Measurements from ENCODE around the gene SELENOO.

Gene SELENOO

GRCh38 chr22:50256258-50256862, 55.5 kb downstream of the SELENOO start:
- no peak for DNase-seq

- DNase-seq: no peak
These were observed 56.2 kb downstream of the SELENOO start for GRCh38 chr22:50257041-50257440.

GRCh38 chr22:50257451-50258360, 56.9 kb downstream of the SELENOO start:
- no peak for DNase-seq

- no peak for DNase-seq
These were observed 57.8 kb downstream of the SELENOO start for GRCh38 chr22:50258361-50259292.

- no peak for DNase-seq
These were observed 58.5 kb downstream of the SELENOO start for GRCh38 chr22:50259302-50259701.

GRCh38 chr22:50260434-50260800, 59.6 kb downstream of the SELENOO start:
- DNase-seq: no peak

GRCh38 chr22:50260801-50261614, 60.2 kb downstream of the SELENOO start:
- DNase-seq: peak; percentile 54

- DNase-seq: peak; percentile 68
These were observed 61.0 kb downstream of the SELENOO start, which contains the start of gene MAPK12 for GRCh38 chr22:50261615-50262459. Gene MAPK12 (minus strand): TSS chr22:50261683. CDS start chr22:50261509, 174 bp downstream.

GRCh38 chr22:50262460-50262911, 61.7 kb downstream of the SELENOO start:
- peak; percentile 40 for DNase-seq

GRCh38 chr22:50262973-50263617, 62.3 kb downstream of the SELENOO start:
- DNase-seq: peak; percentile 57

- no peak for DNase-seq
These were observed 63.4 kb downstream of the SELENOO start for GRCh38 chr22:50264104-50264745.

GRCh38 chr22:50264946-50265669, 64.3 kb downstream of the SELENOO start:
- DNase-seq: no peak

- DNase-seq: no peak
These were observed 66.2 kb downstream of the SELENOO start for GRCh38 chr22:50266994-50267393.
